ENCODE measurements around the gene DPEP2NB. TPM values are rescaled to one million over a fixed set of nuclear protein-coding genes. Genes with fewer than 3 reads are reported as not detected.

The DPEP2NB gene
- total RNA-seq, 4 donors from 2014 or later: not detected

- H3K9me3 ChIP-seq: no peaks in the 10 kb centered on the region
- H3K27ac ChIP-seq: no peak overlapping the region
- no peak for ATAC-seq
- no peaks in the 10 kb centered on the region for H3K27me3 ChIP-seq
- no peaks in the 10 kb centered on the region for H3K36me3 ChIP-seq
- H3K4me1 ChIP-seq: peaks cover 32% of the 10 kb centered on the region in 2 donors
- TF ChIP-seq POLR2A (IDR thresholded peaks at IDR 0.05) (no peak), CTCF (IDR thresholded peaks at IDR 0.05 in 4 of 5, conservative IDR thresholded peaks at IDR 0.05 in 1 of 5) (no peak)
- intact Hi-C loops (cut with DNase I; ENCODE audit: low total_unique reads) (no loop called here), in situ Hi-C loops (cut with MboI; ENCODE audit: low sequenced_read_pairs in 4 of 4) (no loop called here)
- DNase-seq: no peak
- H3K4me3 ChIP-seq: no peak overlapping the region
Measured at GRCh38 chr16:67982011-67982696, 33.6 kb downstream of the DPEP2NB start.

GRCh38 chr16:67979955-67980678 lies 35.6 kb downstream of the DPEP2NB start, which contains the start of gene DPEP3:
TSS of gene DPEP3 (minus strand) at chr16:67980499. CDS start at chr16:67980380, 119 bp downstream.
- intact Hi-C loops (cut with DNase I; ENCODE audit: low total_unique reads): no loop called here
- H3K36me3 ChIP-seq: no peaks in the 10 kb centered on the region
- H3K27me3 ChIP-seq: no peaks in the 10 kb centered on the region
- no peak within 1 kb of the TSS for H3K27ac ChIP-seq
- DNase-seq: no peak
- H3K4me3 ChIP-seq: no peak within 1 kb of the TSS
- H3K4me1 ChIP-seq: peaks cover 11 to 18% of the 10 kb centered on the region in 2 donors
- no peak for TF ChIP-seq POLR2A (IDR thresholded peaks at IDR 0.05)
- peak in 1 of 5 experiments; percentile 16 for TF ChIP-seq CTCF (IDR thresholded peaks at IDR 0.05 in 4 of 5, conservative IDR thresholded peaks at IDR 0.05 in 1 of 5)
- in situ Hi-C loops (cut with MboI; ENCODE audit: low sequenced_read_pairs in 4 of 4): no loop called here
- H3K9me3 ChIP-seq: no peaks in the 10 kb centered on the region
- no peak for ATAC-seq

- Histone ChIP-seq H3K27ac (no peak overlapping the region), H3K4me3 (no peak overlapping the region), H3K36me3 (no peaks in the 10 kb centered on the region), H3K9me3 (no peaks in the 10 kb centered on the region), H3K4me1 (no peaks in the 10 kb centered on the region), H3K27me3 (no peaks in the 10 kb centered on the region)
- intact Hi-C loops (cut with DNase I; ENCODE audit: low total_unique reads) (no loop called here), in situ Hi-C loops (cut with MboI; ENCODE audit: low sequenced_read_pairs in 4 of 4) (no loop called here)
- TF ChIP-seq CTCF (IDR thresholded peaks at IDR 0.05 in 4 of 5, conservative IDR thresholded peaks at IDR 0.05 in 1 of 5): no peak
- no peak for TF ChIP-seq POLR2A (IDR thresholded peaks at IDR 0.05)
- ATAC-seq (no peak), DNase-seq (no peak)
Measured at GRCh38 chr16:67977469-67978227, 38.1 kb downstream of the DPEP2NB start.

GRCh38 chr16:67977005-67977404 lies 38.7 kb downstream of the DPEP2NB start:
- Histone ChIP-seq H3K36me3 (no peaks in the 10 kb centered on the region), H3K27me3 (no peaks in the 10 kb centered on the region), H3K4me3 (no peak overlapping the region), H3K9me3 (no peaks in the 10 kb centered on the region), H3K4me1 (no peaks in the 10 kb centered on the region), H3K27ac (no peak overlapping the region)
- in situ Hi-C loops (cut with MboI; ENCODE audit: low sequenced_read_pairs in 4 of 4) (no loop called here), intact Hi-C loops (cut with DNase I; ENCODE audit: low total_unique reads) (no loop called here)
- no peak for DNase-seq
- TF ChIP-seq POLR2A (IDR thresholded peaks at IDR 0.05) (no peak), CTCF (IDR thresholded peaks at IDR 0.05 in 4 of 5, conservative IDR thresholded peaks at IDR 0.05 in 1 of 5) (no peak)
- no peak for ATAC-seq
